Stimulated activated CD4-positive, alpha-beta T cell treated with anti-CD3 and anti-CD28 coated beads, TNF-alpha, amount 100 ng/mL, for 24 hours (primary cell): Measurements from ENCODE around the gene CD48.
A peak's percentile ranks its signal among the peaks of the same experiment; 100 is the strongest.
"Not testable (repeated sequence)": the region's sequence is repeated elsewhere in the genome, so short reads cannot be mapped to it uniquely, and the experiment has no call there.

ENCODE experiments used
- DNase-seq, 3 experiments: peaks; one replicate each; pipeline ENCODE4 v3.0.0-alpha.2; 2020; ENCODE audit warnings: low read depth in 3 of 3

The CD48 gene

DNA sequence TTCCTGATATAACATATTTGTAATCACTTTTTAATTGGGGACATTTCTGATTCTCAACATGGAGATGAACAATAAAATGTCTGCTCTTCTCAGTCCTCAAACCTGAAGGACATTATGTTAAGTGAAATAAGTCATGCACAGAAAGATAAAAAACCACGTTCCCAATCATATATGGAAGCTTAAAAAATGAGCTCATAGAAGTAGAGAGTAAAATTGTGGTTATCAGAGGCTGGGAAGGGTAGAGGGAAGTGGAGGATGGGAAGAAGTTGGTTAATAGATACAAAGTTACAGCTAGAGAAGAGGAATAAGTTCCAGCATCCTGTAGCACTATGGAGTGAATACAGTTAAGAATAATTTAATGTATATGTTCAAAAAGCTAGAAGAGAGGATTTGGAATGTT, 1.5 kb upstream of the CD48 start:
- no peak for DNase-seq

DNA sequence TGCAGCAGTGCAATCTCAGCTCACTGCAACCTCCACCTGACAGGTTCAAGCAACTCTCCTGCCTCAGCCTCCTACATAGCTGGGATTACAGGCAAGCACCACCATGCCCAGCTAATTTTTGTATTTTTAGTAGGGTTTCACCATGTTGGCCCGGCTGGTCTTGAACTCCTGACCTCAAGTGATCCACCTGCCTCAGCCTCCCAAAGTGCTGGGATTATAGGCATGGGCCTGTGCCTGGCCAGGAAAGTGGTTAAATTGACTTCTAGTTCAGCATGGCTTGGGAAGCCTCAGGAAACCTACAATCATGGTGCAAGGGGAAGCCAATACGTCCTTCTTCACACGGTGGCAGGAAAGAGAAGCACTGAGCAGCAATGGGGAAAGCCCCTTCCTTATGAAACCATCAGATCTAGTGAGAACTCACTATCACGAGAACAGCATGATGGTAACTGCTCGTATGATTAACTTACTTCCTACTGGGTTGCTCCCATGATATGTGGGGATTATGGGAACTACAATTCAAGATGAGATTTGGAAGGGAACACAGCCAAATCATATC, 981 bp upstream of the CD48 start:
- not testable (repeated sequence) for DNase-seq

DNA sequence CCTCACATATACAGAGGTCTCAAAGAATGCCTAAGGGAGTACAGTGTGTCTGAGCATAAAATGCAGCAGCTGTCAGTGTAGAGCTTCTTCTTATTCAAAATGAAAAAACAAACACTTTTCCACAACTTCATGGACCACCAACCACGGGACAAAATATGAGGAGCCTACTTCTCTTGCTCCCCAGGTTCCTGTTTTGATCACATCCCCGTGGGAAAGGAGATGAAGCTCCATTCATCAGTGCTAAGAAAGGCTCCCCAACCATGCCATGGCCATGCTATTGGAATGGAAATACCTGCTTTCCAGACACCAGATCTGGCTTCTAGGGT, 383 bp downstream of the CD48 start:
- no peak for DNase-seq

DNA sequence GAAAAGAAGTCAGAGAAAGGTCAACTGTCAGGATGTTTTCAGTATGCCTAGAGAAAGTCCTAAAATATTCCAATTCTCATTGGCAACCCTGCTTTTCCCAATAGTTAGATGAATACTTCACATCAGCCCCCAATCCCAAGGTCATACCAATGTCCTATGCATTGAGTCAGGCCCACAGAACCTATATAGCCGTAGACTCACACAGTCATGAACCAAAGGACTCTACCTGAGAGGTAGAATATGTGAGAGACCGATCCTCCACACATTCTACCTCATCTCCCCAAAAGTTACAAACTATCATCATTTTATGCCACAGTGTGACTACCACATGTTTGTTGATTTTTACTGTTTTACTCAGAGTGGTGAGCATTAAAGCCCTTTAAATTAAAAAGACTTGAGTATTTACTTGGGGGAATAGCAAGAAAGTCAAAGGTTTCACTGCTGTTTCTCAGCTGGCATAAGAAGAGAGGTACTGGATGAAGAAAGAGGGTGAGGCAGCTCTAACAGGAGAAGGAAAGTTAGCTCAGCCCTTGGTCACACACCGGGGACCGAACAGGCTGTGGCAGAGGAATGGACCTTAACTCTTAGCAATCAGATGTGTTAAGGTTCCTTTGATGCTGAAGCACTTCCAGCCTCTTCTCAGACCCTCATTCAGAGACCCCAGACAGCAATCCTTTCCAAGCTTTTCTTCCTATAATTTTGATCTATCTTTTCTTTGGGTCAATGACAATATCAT, 937 bp downstream of the CD48 start:
- DNase-seq = no peak

DNA sequence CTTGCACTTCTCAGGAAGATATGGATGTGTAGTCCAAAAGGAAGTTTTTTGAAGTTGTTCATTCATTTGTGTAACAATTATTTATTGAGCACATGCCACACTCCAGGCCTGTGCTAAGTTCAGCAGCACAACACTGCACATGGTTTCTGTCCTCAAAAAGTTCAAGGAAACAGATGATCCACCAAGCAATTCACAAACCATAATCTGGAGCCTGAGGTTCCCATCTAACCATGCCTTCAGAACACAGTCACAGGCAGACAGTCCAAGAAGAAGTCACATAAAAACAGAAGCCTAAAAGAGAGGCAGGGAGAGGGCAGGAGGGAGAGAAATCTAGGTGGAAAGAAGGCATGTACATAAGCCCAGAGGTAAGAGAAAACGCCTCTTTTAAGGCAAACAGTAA, 1.9 kb downstream of the CD48 start:
- no peak for DNase-seq

DNA sequence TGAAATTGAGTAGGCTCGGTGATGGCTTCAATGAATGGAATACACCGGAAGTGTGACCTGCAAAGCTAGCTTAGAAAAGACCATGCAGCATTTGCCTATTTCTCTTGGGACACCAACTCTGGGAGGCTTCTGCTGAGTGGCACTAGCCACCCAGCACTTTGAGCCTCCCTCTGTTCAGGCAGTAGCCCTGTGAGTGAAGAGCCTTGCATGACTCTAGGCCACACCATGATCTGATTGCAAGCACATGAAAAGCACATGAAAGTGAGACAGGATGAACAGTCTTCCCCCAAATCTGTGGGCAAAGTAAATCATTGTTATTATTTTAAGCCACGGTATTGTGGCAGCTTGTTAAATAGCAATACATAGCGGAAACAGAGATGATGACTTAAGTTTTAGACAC, 2.8 kb downstream of the CD48 start:
- no peak for DNase-seq

DNA sequence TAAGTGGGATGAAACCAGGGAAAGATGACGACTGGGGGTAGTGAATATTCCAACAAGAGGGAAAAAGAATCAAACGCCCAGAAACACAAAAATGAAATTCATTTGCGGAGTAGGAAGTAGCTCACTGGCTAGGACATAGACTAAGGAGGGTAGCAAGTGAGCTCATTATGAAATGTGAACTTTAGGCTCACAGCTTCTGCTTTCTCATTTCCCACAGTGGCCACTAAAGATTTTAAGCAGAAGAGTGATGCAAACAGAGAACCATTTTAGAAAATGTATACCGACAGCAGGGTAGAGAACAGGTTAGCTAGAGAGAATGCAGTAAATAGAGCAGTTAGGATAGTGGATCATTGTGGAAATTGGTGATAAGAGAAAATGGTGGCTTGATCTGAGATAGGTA, 3.5 kb downstream of the CD48 start:
- no peak for DNase-seq

DNA sequence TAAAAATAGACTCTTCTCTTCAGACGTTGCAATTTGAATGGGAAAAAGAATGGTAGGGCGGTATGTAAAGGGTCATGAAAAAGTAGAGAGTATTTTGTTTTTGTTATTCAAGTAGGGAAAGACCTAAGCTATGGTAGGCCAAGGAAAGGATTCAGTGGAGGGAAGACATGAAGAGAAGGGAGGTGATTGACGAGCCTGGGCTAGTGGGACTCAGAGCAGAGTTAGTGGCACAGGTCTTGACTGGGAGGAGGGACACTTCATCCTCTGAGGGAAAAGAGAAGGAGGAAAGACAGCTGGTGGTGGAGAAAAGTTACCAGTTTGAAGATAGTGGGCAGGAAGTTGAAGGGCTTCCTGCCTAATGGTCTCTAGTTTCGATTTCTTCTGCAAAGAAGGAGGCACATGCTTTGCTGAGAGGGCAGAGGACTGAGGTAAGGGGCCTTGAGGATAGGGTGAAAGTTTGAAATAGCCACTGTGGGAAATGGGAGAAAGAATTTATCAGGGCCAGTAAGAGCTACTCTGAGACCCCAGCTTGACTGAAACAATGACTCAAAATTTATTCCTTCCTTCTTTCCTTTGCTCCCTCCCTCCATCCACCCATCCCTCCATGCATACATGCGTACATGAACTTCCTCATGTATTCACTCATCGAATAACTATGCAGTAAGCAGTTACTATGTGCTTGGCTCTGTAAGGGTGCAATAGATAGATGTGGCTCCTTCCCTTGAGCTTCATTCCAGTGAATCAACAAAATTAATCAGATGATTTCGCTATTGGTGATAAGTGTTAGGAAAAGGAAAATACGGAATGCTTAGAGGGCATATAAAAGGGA, 4.2 kb downstream of the CD48 start:
- DNase-seq = no peak

DNA sequence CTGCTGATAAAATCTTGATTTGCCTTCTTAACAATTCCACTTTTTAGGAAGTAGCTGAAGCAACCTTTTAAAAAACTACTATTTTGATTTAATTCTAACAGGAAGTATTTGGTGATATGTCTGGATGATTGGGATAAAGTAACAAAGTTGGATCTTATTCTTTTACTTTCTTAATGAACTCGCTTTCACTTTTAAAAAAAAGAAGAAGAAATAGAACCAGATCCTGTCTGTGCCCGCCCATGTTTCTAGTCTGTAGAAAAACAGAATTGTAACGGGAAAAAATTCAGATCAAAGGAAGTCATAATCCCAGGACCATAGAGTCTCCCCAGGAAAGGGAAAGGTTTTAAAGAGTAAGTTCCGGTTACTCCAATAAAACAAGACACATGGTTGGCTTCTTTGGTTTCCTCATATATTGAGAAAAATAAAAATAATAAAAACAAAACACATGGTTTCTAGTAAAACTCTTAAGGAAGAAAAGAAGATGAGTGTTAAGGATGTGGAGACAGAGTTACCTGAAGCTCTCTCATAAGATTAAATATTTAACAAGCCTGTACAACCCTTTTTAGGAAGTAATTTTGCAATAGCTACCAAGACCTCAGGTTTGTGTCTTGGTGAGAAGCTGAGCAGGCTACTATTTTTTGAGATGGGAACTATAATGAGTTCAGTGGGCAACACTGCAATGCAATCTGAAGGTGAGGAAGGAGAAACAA, 4.9 kb downstream of the CD48 start:
- no peak for DNase-seq

DNA sequence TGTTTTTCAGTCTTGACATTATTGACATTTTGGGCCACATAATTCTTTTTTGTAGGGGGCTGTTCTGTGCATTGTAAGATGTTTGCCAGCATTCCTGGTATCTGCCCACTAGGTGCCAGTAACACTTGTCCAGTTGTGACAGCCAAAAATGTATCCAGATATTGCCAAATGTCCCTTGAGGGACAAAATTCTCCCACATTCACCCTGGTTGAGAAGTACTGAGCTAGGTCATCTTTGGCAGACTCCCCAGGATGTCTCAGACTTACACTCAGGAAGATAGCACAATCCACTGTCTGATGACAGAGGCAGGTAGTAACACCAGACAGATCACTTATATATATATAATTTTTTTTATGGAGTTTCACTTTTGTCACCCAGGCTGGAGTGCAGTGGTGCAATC, 5.9 kb downstream of the CD48 start:
- DNase-seq = no peak

DNA sequence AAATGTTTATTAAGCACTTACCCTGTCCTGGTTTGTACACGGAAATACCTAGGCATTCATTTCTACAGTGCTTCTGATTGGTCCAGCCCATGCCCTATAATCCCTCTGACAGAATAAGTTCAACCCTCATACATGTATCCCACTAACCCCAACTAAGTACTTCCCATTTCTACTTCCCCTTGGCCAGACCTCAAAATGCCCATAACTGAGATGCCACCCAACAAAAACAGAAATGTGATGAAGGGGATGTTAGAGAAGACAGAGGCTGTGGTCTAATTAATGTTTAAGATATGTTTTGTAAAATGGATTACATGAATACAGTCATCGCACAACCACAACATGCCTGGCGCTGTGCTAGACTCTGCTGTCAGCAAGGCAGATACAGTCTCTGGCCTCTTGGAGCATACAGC, 6.4 kb downstream of the CD48 start:
- DNase-seq = not testable (repeated sequence)

DNA sequence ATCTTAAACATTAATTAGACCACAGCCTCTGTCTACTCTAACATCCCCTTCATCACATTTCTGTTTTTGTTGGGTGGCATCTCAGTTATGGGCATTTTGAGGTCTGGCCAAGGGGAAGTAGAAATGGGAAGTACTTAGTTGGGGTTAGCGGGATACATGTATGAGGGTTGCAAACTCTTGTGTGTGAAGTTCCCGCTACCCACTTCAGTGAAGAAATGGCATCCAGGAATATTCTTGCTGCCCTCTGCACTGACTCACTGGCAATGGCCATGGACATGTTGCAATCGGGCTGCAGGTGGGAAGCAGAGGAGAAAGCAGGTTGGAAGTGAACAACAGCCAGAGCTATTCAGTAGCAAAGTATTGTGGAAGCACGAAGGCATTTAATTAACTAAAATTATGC, 7.4 kb downstream of the CD48 start:
- no peak for DNase-seq

DNA sequence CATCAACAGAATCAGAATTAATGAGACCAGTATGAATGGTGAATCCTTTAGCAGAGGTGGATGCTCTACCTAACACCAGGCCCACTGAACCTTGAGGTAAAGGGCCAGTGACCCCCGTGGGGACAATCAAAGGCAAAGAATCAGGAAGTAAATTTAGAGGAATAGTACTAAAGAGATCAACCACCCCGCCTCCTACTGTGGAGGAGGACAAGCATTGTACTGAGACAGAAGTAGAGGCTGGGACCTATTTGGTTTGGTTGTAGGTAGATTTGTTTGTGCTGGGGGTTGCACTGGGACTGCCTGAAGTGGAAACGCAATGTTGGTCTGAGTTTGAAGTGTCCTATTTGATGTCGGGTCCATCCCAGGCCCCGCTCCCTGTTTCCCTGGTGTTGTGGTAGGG, 9.5 kb downstream of the CD48 start:
- no peak for DNase-seq

DNA sequence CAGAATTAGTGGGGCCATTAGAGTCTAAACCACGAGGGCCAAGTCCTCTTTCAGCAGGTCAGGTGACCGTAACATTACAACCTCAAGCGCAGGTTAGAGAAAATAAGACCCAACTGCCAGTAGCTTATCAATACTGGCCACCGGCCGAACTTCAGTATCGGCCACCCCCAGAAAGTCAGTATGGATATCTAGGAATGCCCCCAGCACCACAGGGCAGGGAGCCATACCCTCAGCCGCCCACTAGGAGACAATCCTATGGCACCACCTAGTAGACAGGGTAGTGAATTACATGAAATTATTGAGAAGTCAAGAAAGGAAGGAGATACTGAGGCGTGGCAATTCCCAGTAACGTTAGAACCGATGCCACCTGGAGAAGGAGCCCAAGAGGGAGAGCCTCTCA, 19.2 kb downstream of the CD48 start:
- DNase-seq = not testable (repeated sequence)

DNA sequence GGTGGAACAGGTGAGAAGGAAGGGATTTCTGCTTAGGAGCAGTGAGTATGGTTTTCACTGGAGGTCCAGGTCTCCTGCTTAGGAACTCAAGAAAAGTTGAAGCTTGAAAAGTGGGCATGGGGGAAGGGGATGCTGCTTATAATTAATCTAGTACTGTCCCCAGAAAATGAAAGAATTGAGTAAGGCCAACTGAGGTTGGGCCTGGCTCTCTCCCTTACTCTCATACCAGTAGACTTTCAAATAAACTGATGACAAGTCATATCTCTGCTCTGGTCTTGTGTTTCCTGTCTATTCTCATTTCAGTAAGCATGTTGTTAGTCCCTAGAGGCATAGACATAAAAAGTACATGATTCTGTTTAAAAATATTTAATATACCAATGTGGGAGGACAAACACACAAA, 26.4 kb downstream of the CD48 start:
- no peak for DNase-seq

DNA sequence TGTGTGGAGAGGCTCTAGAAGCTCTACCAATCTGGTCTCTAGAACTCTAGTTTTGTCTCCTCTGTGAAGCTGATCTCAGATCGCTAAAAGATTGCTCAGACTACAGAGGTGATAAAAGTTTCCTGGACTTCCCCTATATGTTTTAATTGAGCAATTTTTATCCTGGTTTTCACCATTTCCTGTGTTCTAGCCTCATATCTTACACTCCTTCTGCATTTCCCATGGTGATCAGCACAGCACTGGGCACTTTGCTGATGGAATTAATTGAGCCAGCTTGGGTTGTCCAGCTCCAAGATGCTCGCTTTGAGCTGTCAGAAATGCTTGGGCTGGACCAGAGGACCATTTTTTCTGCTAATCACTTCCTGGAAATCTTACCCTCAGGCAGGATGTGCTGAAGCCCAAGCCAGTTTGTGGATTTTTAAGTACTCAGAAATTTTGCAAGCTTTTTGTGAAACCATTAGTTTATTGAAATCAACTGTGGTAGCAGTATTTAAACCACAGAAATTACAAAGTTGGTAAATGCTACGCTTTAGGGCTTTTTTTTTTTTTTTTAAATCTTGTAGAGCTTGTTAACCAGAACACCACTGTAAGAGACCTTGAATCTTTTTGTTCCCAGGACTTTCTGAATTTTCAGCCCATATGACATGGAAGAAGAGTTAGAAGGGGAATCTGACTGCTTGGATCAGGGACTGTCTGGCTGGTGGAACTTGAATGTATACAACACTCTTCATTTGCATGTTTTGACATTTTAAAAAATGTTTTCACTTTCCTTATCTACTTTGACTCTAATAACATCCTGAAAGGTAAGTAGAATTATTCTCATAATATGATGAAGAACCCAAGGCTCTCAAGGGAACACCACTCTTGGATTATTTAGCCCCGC, 28.4 kb downstream of the CD48 start:
- DNase-seq = no peak

DNA sequence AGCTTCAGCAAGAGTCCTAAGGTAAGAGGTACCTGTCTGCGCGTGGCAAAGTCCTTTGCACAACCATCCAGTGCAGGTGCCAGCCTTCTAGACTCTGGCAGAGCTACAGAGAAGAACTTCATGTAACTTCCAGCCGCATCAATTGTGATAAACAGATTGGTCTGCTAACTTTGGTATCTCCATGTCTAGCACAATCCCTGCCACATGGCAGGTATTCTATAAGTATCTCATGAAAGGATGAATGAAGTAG, 29.8 kb downstream of the CD48 start:
- DNase-seq = no peak

DNA sequence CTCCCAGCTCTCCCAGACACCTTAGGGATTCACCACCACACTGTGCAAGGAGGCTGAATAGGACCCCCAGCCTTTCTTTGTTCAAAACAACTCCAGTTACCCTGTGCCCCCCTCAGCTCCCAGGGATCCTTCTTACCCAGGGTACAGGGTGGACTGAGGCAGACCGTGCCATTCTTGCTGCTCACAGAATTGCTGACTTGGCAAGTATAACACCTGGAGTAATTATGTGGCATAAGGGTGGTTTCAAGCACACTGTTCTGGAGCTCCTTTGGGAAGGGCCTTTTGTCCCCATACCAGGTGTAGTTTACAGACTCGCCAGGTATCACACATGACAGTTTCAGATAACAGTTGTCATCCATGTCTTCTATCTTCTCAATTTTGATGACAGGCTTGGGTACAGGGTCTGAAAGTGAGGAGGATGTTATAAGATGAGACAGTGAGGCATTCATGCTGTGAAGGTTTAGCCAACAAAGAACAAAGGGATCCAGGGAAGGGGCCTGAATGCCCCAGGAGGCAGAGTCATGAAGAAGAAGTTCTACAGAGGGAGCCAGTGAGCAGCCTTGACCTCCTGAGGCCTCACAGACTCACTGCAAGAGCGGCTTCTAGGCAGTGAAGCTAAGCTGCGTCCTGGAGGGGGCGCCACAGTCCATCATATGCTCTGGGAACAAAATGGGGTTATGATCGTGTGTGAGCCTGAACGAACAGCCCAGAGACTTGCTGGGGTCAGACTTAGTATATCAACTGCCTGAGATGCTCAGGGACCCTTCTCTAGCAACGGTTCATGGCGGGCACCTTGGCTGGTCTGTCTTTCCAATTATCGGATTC, 30.3 kb downstream of the CD48 start:
- peak; percentile 66 to 88 (median 77) for DNase-seq

DNA sequence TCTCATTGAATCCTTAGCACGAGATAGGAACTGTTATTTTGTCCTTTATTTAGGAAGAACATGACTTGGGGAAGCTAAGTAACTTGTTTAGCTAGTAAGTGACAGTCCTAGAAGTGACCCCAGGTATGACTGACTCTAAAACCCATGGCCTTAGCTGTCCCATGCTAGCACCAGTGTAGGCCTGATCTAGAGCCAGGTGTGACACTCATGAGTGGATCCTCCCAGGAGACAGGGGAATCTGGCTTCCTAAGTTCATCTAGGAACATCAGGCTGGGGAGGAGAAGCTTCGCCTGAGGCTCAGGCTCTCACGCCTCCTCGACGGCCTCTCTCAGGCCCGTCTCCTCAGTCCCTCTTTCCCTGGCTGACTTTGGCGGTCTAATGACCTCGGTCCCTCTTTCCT, 31.2 kb downstream of the CD48 start:
- DNase-seq = no peak

DNA sequence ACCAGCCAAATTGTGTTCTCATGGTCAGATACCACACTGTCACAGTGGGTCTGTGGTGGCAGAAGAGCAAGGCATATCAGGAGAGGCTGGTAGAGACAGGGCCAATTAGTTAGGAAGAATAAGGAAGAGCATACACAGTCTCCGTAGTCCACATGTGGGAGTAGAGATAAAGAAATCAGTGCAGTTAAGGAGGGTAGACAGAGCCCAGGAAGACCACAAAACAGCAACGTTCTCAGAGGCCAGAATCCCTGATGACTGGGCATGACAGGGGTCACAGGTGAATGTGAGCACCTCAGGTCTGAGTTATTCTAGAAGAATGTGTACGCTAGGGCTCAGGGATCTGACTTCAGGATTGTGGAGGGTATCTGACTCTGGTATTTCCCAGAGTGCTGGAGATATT, 31.7 kb downstream of the CD48 start:
- DNase-seq = no peak
